ENCODE data around the gene RTN4R.

The RTN4R gene

GRCh38 chr22:20238536-20238900 lies 29.6 kb downstream of the RTN4R start (continued):
- TF ChIP-seq ZNF670 (tag by site-specific recombination; IDR thresholded peaks at IDR 0.05; ENCODE audit: low read depth) (no peak), ZNF561 (tag by site-specific recombination; IDR thresholded peaks at IDR 0.05; ENCODE audit: borderline replicate concordance) (no peak), ZIC2 (tag by site-specific recombination; IDR thresholded peaks at IDR 0.05) (no peak), SP2 (tag by site-specific recombination; IDR thresholded peaks at IDR 0.05) (no peak; the same call in 1 of the 2 replicates), ZNF777 (tag by site-specific recombination; IDR thresholded peaks at IDR 0.05; ENCODE audit: borderline replicate concordance) (no peak), KLF16 (tag by site-specific recombination; IDR thresholded peaks at IDR 0.05) (no peak), PATZ1 (tag by site-specific recombination; IDR thresholded peaks at IDR 0.05) (peak; percentile 13), ZSCAN16 (tag by site-specific recombination; IDR thresholded peaks at IDR 0.05) (no peak), ZNF768 (tag by site-specific recombination; IDR thresholded peaks at IDR 0.05) (no peak), MYNN (tag by site-specific recombination; IDR thresholded peaks at IDR 0.05; ENCODE audit: borderline replicate concordance) (no peak), ZNF266 (tag by site-specific recombination; IDR thresholded peaks at IDR 0.05; ENCODE audit: low read depth) (no peak), CTCF (tag by site-specific recombination; IDR thresholded peaks at IDR 0.05) (peak; percentile 95), ZNF747 (tag by site-specific recombination; IDR thresholded peaks at IDR 0.05) (no peak), ZNF830 (tag by site-specific recombination; IDR thresholded peaks at IDR 0.05; ENCODE audit: low read depth) (no peak), ZBTB21 (tag by site-specific recombination; IDR thresholded peaks at IDR 0.05) (no peak), ZSCAN30 (tag by site-specific recombination; IDR thresholded peaks at IDR 0.05) (peak; percentile 70), ZNF174 (tag by site-specific recombination; IDR thresholded peaks at IDR 0.05) (no peak), ZNF660 (tag by site-specific recombination; IDR thresholded peaks at IDR 0.05) (peak; percentile 53; the same call in 1 of the 2 replicates), ZNF341 (tag by site-specific recombination; IDR thresholded peaks at IDR 0.05; ENCODE audit: low read depth) (no peak), ZNF558 (tag by site-specific recombination; IDR thresholded peaks at IDR 0.05) (no peak), ZNF146 (tag by site-specific recombination; IDR thresholded peaks at IDR 0.05) (no peak), PRDM4 (tag by site-specific recombination; IDR thresholded peaks at IDR 0.05) (no peak), GLI2 (tag by site-specific recombination; IDR thresholded peaks at IDR 0.05; ENCODE audit: borderline replicate concordance, low read depth) (no peak), INSM2 (tag by site-specific recombination; IDR thresholded peaks at IDR 0.05) (no peak), ZNF548 (tag by site-specific recombination; IDR thresholded peaks at IDR 0.05) (no peak), ZNF571 (tag by site-specific recombination; IDR thresholded peaks at IDR 0.05) (no peak), ZNF677 (tag by site-specific recombination; IDR thresholded peaks at IDR 0.05) (no peak), ZBTB7A (tag by site-specific recombination; IDR thresholded peaks at IDR 0.05; ENCODE audit: low read depth) (no peak), HOXA7 (CRISPR knock-in tag; IDR thresholded peaks at IDR 0.05; ENCODE audit: borderline replicate concordance) (no peak), ZNF16 (tag by site-specific recombination; IDR thresholded peaks at IDR 0.05; ENCODE audit: low read depth) (no peak), ZNF621 (tag by site-specific recombination; IDR thresholded peaks at IDR 0.05) (no peak), ZNF76 (tag by site-specific recombination; IDR thresholded peaks at IDR 0.05; ENCODE audit: borderline replicate concordance, low read depth) (no peak), ZEB2 (tag by site-specific recombination; IDR thresholded peaks at IDR 0.05) (no peak), SP3 (tag by site-specific recombination; IDR thresholded peaks at IDR 0.05) (no peak), ZBTB17 (tag by site-specific recombination; IDR thresholded peaks at IDR 0.05) (no peak), KLF8 (tag by site-specific recombination; IDR thresholded peaks at IDR 0.05) (no peak), SP7 (tag by site-specific recombination; IDR thresholded peaks at IDR 0.05) (no peak; the same call in 1 of the 2 replicates)

All from HEK293 (cell line).